SK-N-SH treated with all-trans-retinoic acid at 6 μM for 48 hours (cell line): ENCODE measurements around the gene PPP1R14D.

Experiments
- BACH2 ChIP-seq: fragments of 250-450 bp; sonication (Bioruptor Pico); IDR thresholded peaks from 2 replicates; pipeline ENCODE4 v1.9.0; 2021; ENCODE audit warnings: mild to moderate bottlenecking, borderline replicate concordance
- CSDC2 ChIP-seq: fragments of 250-450 bp; sonication (Bioruptor Pico); IDR thresholded peaks from 2 replicates; pipeline ENCODE4 v1.5.0; 2020; ENCODE audit warnings: mild to moderate bottlenecking, moderate library complexity
- ESRRG ChIP-seq: fragments of 250-450 bp; sonication (Bioruptor Pico); IDR thresholded peaks from 2 replicates; pipeline ENCODE4 v1.6.1; 2021; ENCODE audit warnings: mild to moderate bottlenecking
- GLIS3 ChIP-seq: fragments of 250-450 bp; sonication (Bioruptor Pico); IDR thresholded peaks from 2 replicates; pipeline ENCODE4 v1.5.0; 2020; ENCODE audit warnings: mild to moderate bottlenecking, moderate library complexity
- RARB ChIP-seq: fragments of 250-450 bp; sonication (Bioruptor Pico); IDR thresholded peaks from 2 replicates; pipeline ENCODE4 v1.8.0; 2021; ENCODE audit warnings: mild to moderate bottlenecking, moderate library complexity
- ZFP3 ChIP-seq: fragments of 250-450 bp; sonication (Bioruptor Pico); IDR thresholded peaks from 2 replicates; pipeline ENCODE4 v1.5.0; 2020; ENCODE audit warnings: mild to moderate bottlenecking, moderate library complexity
- ZFP30 ChIP-seq: fragments of 450-650 bp; formaldehyde crosslinking; IDR thresholded peaks from 2 replicates; pipeline ENCODE4 v1.5.0; 2022; ENCODE audit warnings: mild to moderate bottlenecking, moderate library complexity
- TF ChIP-seq, protein P1 (sequence below): fragments of 250-450 bp; sonication (Bioruptor Pico); IDR thresholded peaks from 2 replicates; pipeline ENCODE4 v1.5.1; 2020; ENCODE audit warnings: low read depth, mild to moderate bottlenecking, moderate library complexity
- TF ChIP-seq, protein P2 (sequence below): fragments of 250-450 bp; sonication (Bioruptor Pico); IDR thresholded peaks from 2 replicates; pipeline ENCODE4 v1.8.0; 2020; ENCODE audit warnings: mild to moderate bottlenecking, moderate library complexity, borderline replicate concordance

DNA sequence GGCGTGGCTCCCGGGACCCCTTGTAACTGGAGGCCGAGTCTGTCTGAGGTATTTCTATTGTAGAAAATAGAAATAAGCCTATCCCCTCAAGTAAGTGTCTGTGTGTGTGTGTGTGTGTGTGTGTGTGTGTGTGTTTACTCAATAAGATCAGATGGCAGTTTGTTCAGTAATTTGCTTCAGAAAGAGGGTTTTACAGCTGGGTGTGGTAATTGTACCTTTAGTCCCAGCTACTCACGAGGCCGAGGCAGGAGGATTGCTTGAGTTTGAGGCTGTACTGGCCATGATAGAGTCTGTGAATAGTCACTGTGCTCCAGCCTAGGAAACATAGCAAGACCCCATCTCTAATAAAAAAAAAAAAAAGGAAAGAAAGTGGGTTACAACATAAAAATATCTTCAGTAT is 24.0 kb upstream of the PPP1R14D start:
- TF ChIP-seq ZFP3 (CRISPR knock-in tag) (no peak), RARB (CRISPR knock-in tag) (no peak), GLIS3 (CRISPR knock-in tag) (no peak), ESRRG (CRISPR knock-in tag) (no peak), CSDC2 (no peak), ZFP30 (CRISPR knock-in tag) (no peak), BACH2 (CRISPR knock-in tag) (no peak)
- TF ChIP-seq, protein P1, sequence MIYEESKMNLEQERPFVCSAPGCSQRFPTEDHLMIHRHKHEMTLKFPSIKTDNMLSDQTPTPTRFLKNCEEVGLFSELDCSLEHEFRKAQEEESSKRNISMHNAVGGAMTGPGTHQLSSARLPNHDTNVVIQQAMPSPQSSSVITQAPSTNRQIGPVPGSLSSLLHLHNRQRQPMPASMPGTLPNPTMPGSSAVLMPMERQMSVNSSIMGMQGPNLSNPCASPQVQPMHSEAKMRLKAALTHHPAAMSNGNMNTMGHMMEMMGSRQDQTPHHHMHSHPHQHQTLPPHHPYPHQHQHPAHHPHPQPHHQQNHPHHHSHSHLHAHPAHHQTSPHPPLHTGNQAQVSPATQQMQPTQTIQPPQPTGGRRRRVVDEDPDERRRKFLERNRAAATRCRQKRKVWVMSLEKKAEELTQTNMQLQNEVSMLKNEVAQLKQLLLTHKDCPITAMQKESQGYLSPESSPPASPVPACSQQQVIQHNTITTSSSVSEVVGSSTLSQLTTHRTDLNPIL (CRISPR knock-in tag), result no peak
- TF ChIP-seq, protein P2, sequence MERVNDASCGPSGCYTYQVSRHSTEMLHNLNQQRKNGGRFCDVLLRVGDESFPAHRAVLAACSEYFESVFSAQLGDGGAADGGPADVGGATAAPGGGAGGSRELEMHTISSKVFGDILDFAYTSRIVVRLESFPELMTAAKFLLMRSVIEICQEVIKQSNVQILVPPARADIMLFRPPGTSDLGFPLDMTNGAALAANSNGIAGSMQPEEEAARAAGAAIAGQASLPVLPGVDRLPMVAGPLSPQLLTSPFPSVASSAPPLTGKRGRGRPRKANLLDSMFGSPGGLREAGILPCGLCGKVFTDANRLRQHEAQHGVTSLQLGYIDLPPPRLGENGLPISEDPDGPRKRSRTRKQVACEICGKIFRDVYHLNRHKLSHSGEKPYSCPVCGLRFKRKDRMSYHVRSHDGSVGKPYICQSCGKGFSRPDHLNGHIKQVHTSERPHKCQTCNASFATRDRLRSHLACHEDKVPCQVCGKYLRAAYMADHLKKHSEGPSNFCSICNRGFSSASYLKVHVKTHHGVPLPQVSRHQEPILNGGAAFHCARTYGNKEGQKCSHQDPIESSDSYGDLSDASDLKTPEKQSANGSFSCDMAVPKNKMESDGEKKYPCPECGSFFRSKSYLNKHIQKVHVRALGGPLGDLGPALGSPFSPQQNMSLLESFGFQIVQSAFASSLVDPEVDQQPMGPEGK (CRISPR knock-in tag), result no peak
